A549 treated with dexamethasone at 1 μM for 4 hours (cell line): Measurements from ENCODE around the gene PAX7. TPM values are rescaled to one million over a fixed set of nuclear protein-coding genes. Genes with fewer than 3 reads are reported as not detected.

ENCODE experiments used
- total RNA-seq: library from RNA; stranded (reverse); fragments of 200-300 nt; extraction: Qiagen RNA extraction; gene quantifications from 5 replicates; pipeline ENCODE4 v1.2.3, GENCODE V29; 2022

The PAX7 gene
- total RNA-seq, result 0.47 to 1.0 TPM (median 0.89 TPM) in 5 replicates

GRCh38 chr1:18630511-18631495 is at the start of gene PAX7:
PAX7 (plus strand) TSS chr1:18630846; CDS start chr1:18631604, 758 bp downstream.

Other genes starting within 250 kb of the PAX7 start
- 1.1 to 1.7 TPM (median 1.3 TPM) in 5 replicates for gene KLHDC7A, start 149.9 kb upstream of the PAX7 start, total RNA-seq
- gene TAS1R2, start 228.8 kb downstream of the PAX7 start, total RNA-seq, result not detected in 5 replicates